Measurements from ENCODE around the gene DLGAP1.

DLGAP1 gene

GRCh38 chr18:3500016-3500415, 955.1 kb downstream of the DLGAP1 start:
- Histone ChIP-seq H3K9me3 (ENCODE audit: severe bottlenecking) (no peaks in the 10 kb centered on the region), H3K27me3 (ENCODE audit: insufficient read depth, poor library complexity, severe bottlenecking) (no peaks in the 10 kb centered on the region), H3K27ac (ENCODE audit: poor library complexity, severe bottlenecking) (no peak overlapping the region), H3K36me3 (ENCODE audit: low read depth) (no peaks in the 10 kb centered on the region), H3K4me1 (ENCODE audit: insufficient read depth, poor library complexity, severe bottlenecking) (no peaks in the 10 kb centered on the region), H3K4me3 (ENCODE audit: severe bottlenecking) (no peak overlapping the region)
- no peak for ATAC-seq (ENCODE audit: low read depth)
- no peak for TF ChIP-seq CTCF (IDR thresholded peaks at IDR 0.05; ENCODE audit: poor library complexity, severe bottlenecking)
- DNase-seq (ENCODE audit: low spot score): no peak

GRCh38 chr18:3499501-3499900, 955.6 kb downstream of the DLGAP1 start:
- peak overlapping the region; percentile 18 for H3K4me3 ChIP-seq (ENCODE audit: severe bottlenecking)
- no peaks in the 10 kb centered on the region for H3K27me3 ChIP-seq (ENCODE audit: insufficient read depth, poor library complexity, severe bottlenecking)
- DNase-seq (ENCODE audit: low spot score): no peak
- TF ChIP-seq CTCF (IDR thresholded peaks at IDR 0.05; ENCODE audit: poor library complexity, severe bottlenecking): no peak
- no peaks in the 10 kb centered on the region for H3K36me3 ChIP-seq (ENCODE audit: low read depth)
- no peaks in the 10 kb centered on the region for H3K4me1 ChIP-seq (ENCODE audit: insufficient read depth, poor library complexity, severe bottlenecking)
- H3K27ac ChIP-seq (ENCODE audit: poor library complexity, severe bottlenecking): no peak overlapping the region
- no peak for ATAC-seq (ENCODE audit: low read depth)
- H3K9me3 ChIP-seq (ENCODE audit: severe bottlenecking): no peaks in the 10 kb centered on the region

GRCh38 chr18:3498698-3499471, 956.2 kb downstream of the DLGAP1 start:
- no peak for DNase-seq (ENCODE audit: low spot score)
- no peaks in the 10 kb centered on the region for H3K4me1 ChIP-seq (ENCODE audit: insufficient read depth, poor library complexity, severe bottlenecking)
- H3K4me3 ChIP-seq (ENCODE audit: severe bottlenecking): peak overlapping the region; percentile 18
- peak; percentile 83 for ATAC-seq (ENCODE audit: low read depth)
- no peak for TF ChIP-seq CTCF (IDR thresholded peaks at IDR 0.05; ENCODE audit: poor library complexity, severe bottlenecking)
- no peaks in the 10 kb centered on the region for H3K27me3 ChIP-seq (ENCODE audit: insufficient read depth, poor library complexity, severe bottlenecking)
- no peaks in the 10 kb centered on the region for H3K9me3 ChIP-seq (ENCODE audit: severe bottlenecking)
- H3K36me3 ChIP-seq (ENCODE audit: low read depth): no peaks in the 10 kb centered on the region
- no peak overlapping the region for H3K27ac ChIP-seq (ENCODE audit: poor library complexity, severe bottlenecking)

- no peak overlapping the region for H3K27ac ChIP-seq (ENCODE audit: poor library complexity, severe bottlenecking)
- H3K27me3 ChIP-seq (ENCODE audit: insufficient read depth, poor library complexity, severe bottlenecking): no peaks in the 10 kb centered on the region
- no peak for ATAC-seq (ENCODE audit: low read depth)
- H3K4me1 ChIP-seq (ENCODE audit: insufficient read depth, poor library complexity, severe bottlenecking): no peaks in the 10 kb centered on the region
- DNase-seq (ENCODE audit: low spot score): no peak
- no peaks in the 10 kb centered on the region for H3K36me3 ChIP-seq (ENCODE audit: low read depth)
- H3K9me3 ChIP-seq (ENCODE audit: severe bottlenecking): no peaks in the 10 kb centered on the region
- H3K4me3 ChIP-seq (ENCODE audit: severe bottlenecking): no peak overlapping the region
- no peak for TF ChIP-seq CTCF (IDR thresholded peaks at IDR 0.05; ENCODE audit: poor library complexity, severe bottlenecking)
These were observed 959.2 kb downstream of the DLGAP1 start for GRCh38 chr18:3495691-3496430.

- H3K9me3 ChIP-seq (ENCODE audit: severe bottlenecking): no peaks in the 10 kb centered on the region
- no peaks in the 10 kb centered on the region for H3K36me3 ChIP-seq (ENCODE audit: low read depth)
- H3K27ac ChIP-seq (ENCODE audit: poor library complexity, severe bottlenecking): no peak overlapping the region
- no peaks in the 10 kb centered on the region for H3K27me3 ChIP-seq (ENCODE audit: insufficient read depth, poor library complexity, severe bottlenecking)
- TF ChIP-seq CTCF (IDR thresholded peaks at IDR 0.05; ENCODE audit: poor library complexity, severe bottlenecking): no peak
- no peak for ATAC-seq (ENCODE audit: low read depth)
- H3K4me1 ChIP-seq (ENCODE audit: insufficient read depth, poor library complexity, severe bottlenecking): no peaks in the 10 kb centered on the region
- H3K4me3 ChIP-seq (ENCODE audit: severe bottlenecking): no peak overlapping the region
- no peak for DNase-seq (ENCODE audit: low spot score)
These were observed 960.5 kb downstream of the DLGAP1 start for GRCh38 chr18:3494569-3494968.

All from RWPE2 (cell line).